Measurements from ENCODE around the gene ACP7.
"Not testable (repeated sequence)": the region's sequence is repeated elsewhere in the genome, so short reads cannot be mapped to it uniquely, and the experiment has no call there.

ACP7 gene

GRCh38 chr19:39083983-39084731 lies at the start of gene ACP7:
TSS of gene ACP7 (plus strand) at chr19:39084368. CDS start at chr19:39085270, 902 bp downstream.
- DNase-seq, result no peak

DNA sequence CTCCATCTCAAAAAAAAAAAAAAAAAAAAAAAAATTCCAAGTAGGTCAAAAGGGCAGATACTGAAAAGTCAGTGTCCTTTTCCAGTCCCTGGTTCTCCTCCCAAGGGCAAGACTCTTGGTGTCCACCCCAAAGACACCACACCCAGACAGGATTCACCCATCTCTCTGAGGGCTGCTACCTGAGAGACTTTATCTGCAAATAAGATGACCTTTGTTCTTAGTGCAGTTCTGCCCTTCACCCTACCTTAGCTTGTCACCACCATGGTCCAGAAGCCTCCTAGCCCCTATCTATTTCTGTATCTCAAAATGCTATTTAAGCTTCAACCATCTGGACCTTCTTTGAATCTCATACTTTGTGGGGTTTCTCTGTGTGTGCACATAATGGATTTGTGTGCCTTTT lies 47.6 kb upstream of the ACP7 start:
- no peak for DNase-seq

- DNase-seq, result no peak
These were observed 47.0 kb upstream of the ACP7 start for GRCh38 chr19:39037194-39037593.

GRCh38 chr19:39038098-39038497 lies 46.1 kb upstream of the ACP7 start:
- peak; percentile 26 for DNase-seq

- no peak for DNase-seq
These were observed 38.7 kb upstream of the ACP7 start for GRCh38 chr19:39045506-39045905.

DNA sequence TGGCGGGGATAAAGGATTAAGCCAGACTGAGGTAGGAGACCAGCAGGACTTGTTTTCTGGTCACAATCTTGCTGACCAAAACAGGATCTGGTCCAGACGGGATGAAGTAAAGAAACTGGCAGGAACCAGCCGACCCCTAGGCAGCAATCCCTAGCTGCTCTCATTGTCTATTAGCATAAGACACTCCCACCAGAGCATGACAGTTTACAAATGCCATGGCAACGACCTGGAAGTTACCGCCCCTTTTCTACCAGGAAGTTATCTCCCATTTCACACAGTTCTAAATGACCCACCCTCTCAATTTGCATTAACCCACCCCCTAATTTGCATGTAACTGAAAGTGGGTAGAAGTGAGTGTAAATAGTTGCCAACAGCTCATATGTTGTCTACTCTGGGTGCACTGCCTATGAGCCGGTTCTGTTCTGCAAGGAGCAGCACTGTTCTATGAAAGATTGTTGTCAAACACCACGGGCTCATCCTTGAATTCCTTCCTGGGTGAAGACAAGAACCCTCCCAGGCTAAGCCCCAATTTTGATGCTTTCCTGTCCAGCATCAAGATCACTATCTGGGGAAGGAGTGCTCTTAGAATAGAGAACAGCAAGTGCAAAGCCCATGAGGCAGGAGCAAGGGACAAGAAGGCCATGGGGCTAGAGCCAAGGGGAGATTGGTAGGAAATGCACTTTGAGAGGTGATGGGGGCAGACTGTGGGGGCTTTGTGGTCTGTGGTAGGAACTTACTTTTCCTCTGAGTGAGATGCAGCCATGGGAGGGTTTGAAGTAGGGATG lies 37.9 kb upstream of the ACP7 start:
- no peak for DNase-seq

- no peak for DNase-seq
These were observed 37.1 kb upstream of the ACP7 start for GRCh38 chr19:39047073-39047472.

DNA sequence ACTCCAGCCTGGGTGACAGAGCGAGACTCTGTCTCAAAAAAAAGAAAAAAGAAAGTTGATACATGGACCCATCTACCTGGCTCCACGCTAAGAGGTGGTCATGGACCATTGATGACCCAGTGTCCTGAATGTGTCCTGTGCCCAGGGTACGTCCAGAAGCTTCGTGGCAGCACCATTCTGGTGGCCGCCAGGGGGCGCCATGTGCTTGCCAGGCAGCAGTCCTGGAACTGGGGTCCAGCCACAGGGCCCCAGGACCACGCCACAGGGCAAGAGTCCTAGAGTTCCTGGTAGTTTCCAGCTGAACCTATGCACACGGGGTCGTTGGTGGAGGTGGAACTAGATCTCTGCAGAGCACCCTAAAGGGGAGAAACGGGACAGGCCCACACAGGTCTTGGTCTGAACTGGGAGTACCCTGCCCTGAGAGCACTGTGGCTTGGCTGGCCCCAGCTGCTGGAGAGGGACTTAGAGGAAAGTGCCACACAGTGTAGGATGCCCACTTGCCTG lies 31.9 kb upstream of the ACP7 start:
- DNase-seq, result no peak

DNA sequence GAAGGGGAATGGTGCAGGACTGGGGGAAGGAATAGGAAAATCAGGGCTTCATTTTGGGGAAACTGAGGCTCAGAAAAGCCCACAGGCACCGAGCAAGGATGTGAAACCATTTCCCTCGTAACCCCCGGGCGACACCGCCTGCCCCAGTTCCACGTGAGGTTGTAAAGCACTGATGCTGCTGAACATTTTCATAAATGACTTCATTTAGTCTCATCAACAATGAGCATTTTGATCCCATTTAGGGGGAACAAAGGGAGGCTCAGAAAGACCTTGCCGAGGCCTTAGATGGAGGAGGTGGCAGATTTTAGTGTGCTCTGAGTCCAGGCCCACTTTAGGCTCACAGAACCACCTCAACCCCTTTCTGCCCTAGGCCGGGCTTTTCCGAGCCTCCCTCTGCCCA lies 31.3 kb upstream of the ACP7 start:
- no peak for DNase-seq

GRCh38 chr19:39053276-39054090 lies 30.7 kb upstream of the ACP7 start:
- DNase-seq, result peak; percentile 12

DNA sequence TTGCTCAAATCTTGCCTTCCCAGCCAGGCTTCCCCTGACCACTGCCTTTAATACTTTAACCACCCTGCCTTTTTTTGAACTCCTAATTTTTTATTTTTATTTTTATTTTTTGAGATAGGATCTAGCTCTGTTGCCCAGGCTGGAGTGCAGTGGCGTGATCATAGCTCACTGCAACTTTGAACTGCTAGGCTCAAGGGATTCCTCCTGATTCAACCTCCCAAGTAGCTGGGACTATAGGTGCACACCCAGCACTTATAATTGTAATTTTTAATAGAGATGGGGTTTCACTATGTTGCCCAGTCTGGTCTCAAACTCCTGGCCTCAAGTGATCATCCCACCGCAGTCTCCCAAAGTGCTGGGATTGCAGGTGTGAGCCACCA lies 30.1 kb upstream of the ACP7 start:
- DNase-seq, result no peak

- DNase-seq, result no peak
These were observed 26.6 kb upstream of the ACP7 start for GRCh38 chr19:39057615-39058014.

DNA sequence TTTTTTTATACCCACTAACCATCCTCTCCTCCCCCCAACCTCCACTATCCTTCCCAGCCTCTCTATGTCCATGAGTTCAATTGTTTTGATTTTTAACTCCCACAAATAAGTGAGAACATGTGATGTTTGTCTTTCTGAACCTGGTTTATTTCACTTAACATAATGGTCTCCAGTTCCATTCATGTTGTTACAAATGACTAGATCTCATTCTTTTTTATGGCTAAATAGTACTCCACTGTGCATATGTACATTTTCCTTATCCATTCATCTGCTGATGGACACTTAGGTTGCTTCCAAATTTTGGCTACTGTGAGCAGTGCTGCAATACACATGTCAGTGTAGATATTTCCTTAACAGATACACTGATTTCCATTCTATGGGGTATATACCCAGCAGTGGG lies 24.9 kb upstream of the ACP7 start:
- DNase-seq, result no peak

DNA sequence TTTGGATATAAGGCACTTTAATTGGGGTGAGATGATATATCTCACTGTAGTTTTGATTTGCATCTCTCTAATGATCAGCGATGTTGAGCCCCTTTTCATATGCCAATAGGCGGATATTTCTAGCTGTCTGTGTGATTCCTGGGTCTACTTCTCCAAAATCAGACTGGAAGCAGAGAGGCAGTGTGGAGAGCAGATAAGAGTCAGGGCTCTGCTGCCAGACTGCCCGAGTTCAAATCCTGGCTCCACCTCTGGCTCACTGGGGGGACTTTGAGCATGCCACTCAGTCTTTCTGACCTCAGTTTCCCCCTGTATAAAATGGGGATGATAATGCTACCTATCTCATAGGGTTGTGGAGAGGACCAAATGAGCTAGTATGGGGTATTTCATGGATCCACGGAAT lies 24.0 kb upstream of the ACP7 start:
- no peak for DNase-seq

DNA sequence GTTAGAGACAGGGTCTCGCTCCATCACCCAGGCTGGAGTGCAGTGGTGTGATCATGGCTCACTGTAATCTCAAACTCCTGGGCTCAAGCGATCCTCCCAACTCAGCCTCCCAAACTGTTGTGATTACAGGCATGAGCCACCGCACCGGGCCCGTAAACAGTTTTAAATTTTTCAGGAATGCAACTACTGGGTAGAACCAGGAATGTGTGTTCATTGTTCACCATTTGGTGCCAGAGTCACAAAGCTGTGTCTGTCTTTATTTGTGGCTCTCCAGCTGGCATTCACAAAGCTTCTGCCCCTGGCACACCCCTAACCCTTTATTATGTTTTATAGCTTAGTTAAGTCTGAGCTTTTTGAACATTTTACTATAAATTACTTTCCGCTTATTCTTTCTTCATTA lies 19.8 kb upstream of the ACP7 start:
- no peak for DNase-seq

DNA sequence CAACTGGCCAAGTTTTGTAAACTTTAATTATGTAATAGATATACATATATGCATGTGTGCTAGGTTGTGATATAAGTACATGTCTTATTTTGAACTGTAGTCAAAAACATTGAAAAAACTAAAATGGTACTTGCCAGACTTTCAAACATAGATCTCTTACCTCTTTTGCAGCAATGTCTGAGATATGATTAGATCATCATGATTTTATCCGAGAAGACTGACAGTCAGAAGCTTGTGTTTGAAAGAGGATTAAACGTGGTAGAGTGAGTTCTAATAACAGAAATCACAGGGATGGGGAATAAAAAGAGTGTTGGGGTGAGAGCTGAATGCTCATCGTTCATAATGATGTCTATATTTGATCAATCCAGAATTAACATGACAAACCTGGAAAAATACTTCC lies 18.2 kb upstream of the ACP7 start:
- DNase-seq, result no peak

GRCh38 chr19:39067104-39067503 lies 17.1 kb upstream of the ACP7 start:
- no peak for DNase-seq

DNA sequence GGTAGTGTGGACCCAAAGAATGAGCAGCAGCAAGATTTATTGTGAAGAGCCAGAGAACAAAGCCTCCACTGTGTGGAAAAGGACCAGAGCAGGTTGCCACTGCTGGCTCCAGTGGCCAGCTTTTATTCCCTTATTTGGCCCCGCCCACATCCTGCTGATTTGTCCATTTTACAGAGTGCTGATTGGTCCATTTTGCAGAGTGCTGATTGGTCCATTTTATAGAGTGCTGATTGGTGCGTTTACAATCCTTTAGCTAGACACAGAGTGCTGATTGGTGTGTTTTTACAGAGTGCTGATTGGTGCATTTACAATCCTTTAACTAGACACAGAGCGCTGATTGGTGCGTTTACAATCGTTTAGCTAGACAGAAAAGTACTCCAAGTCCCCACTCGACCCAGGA lies 15.9 kb upstream of the ACP7 start:
- not testable (repeated sequence) for DNase-seq

DNA sequence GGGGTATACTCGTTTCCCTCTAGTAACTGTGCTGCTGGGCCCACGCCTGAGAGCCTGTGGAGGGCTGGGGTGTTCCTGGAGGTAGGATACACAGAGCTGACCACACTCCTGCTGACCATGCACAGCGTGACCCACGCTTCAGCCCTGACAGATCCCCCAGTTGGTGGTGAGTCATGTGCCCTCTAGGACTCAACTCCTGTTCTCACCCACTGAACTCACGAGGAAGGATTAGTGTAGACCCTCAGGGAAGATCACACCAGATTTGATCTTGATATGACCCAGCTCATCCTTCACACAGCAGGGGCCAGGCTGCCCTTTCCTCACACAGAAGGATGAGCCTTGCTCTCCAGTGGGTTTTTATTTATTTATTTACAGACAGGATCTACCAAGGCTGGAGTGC lies 13.3 kb upstream of the ACP7 start:
- no peak for DNase-seq

GRCh38 chr19:39074205-39074692 lies 9.9 kb upstream of the ACP7 start:
- DNase-seq, result no peak

- no peak for DNase-seq
These were observed 9.2 kb upstream of the ACP7 start for GRCh38 chr19:39074942-39075341.

- no peak for DNase-seq
These were observed 6.8 kb upstream of the ACP7 start for GRCh38 chr19:39077323-39077722.
